GM19240 (cell line): ENCODE results near the gene MFNG.
"Not testable (repeated sequence)": the region's sequence is repeated elsewhere in the genome, so short reads cannot be mapped to it uniquely, and the experiment has no call there.

ENCODE experiments used
- DNase-seq: peaks from one replicate; pipeline ENCODE4 v3.0.0; 2011; ENCODE audit warnings: low spot score; ENCODE audit not compliant: insufficient read length

Gene MFNG

GRCh38 chr22:37486224-37486845, at the start of gene MFNG:
Gene MFNG (minus strand): TSS chr22:37486384. CDS start chr22:37486177, 207 bp downstream.
- peak; percentile 98 for DNase-seq

- DNase-seq: no peak
Observed at GRCh38 chr22:37535159-37535558, 49.0 kb upstream of the MFNG start.

GRCh38 chr22:37534445-37534844, 48.3 kb upstream of the MFNG start:
- DNase-seq: no peak

- no peak for DNase-seq
Observed at GRCh38 chr22:37533995-37534394, 47.8 kb upstream of the MFNG start.

- no peak for DNase-seq
Observed at GRCh38 chr22:37529652-37530345, 43.6 kb upstream of the MFNG start.

- not testable (repeated sequence) for DNase-seq
Observed at GRCh38 chr22:37527952-37528351, 41.8 kb upstream of the MFNG start.

- DNase-seq: not testable (repeated sequence)
Observed at GRCh38 chr22:37527081-37527752, 41.0 kb upstream of the MFNG start.

- DNase-seq: no peak
Observed at GRCh38 chr22:37526376-37526775, 40.2 kb upstream of the MFNG start.

GRCh38 chr22:37525746-37526350, 39.7 kb upstream of the MFNG start:
- DNase-seq: no peak

- no peak for DNase-seq
Observed at GRCh38 chr22:37525073-37525745, 39.0 kb upstream of the MFNG start.

- DNase-seq: no peak
Observed at GRCh38 chr22:37522482-37522881, 36.3 kb upstream of the MFNG start.

GRCh38 chr22:37521236-37521739, 35.1 kb upstream of the MFNG start:
- DNase-seq: no peak

- no peak for DNase-seq
Observed at GRCh38 chr22:37520776-37521191, 34.6 kb upstream of the MFNG start.

GRCh38 chr22:37519268-37520195, 33.3 kb upstream of the MFNG start, which contains the start of gene CARD10:
Gene CARD10 (minus strand): TSS chr22:37519415. CDS start chr22:37519200, 215 bp downstream.
- no peak for DNase-seq

- DNase-seq: no peak
Observed at GRCh38 chr22:37518509-37519267, 32.5 kb upstream of the MFNG start.

- DNase-seq: no peak
Observed at GRCh38 chr22:37517826-37518450, 31.8 kb upstream of the MFNG start.

- DNase-seq: no peak
Observed at GRCh38 chr22:37516456-37516855, 30.3 kb upstream of the MFNG start.

GRCh38 chr22:37515901-37516300, 29.7 kb upstream of the MFNG start:
- no peak for DNase-seq

GRCh38 chr22:37514526-37515051, 28.4 kb upstream of the MFNG start:
- no peak for DNase-seq
